ENCODE data around the gene CHSY1. TPM values are rescaled to one million over a fixed set of nuclear protein-coding genes. Genes with fewer than 3 reads are reported as not detected.
A peak's percentile ranks its signal among the peaks of the same experiment; 100 is the strongest.

The CHSY1 gene
- total RNA-seq, 1 donor, result 41.5 TPM

DNA sequence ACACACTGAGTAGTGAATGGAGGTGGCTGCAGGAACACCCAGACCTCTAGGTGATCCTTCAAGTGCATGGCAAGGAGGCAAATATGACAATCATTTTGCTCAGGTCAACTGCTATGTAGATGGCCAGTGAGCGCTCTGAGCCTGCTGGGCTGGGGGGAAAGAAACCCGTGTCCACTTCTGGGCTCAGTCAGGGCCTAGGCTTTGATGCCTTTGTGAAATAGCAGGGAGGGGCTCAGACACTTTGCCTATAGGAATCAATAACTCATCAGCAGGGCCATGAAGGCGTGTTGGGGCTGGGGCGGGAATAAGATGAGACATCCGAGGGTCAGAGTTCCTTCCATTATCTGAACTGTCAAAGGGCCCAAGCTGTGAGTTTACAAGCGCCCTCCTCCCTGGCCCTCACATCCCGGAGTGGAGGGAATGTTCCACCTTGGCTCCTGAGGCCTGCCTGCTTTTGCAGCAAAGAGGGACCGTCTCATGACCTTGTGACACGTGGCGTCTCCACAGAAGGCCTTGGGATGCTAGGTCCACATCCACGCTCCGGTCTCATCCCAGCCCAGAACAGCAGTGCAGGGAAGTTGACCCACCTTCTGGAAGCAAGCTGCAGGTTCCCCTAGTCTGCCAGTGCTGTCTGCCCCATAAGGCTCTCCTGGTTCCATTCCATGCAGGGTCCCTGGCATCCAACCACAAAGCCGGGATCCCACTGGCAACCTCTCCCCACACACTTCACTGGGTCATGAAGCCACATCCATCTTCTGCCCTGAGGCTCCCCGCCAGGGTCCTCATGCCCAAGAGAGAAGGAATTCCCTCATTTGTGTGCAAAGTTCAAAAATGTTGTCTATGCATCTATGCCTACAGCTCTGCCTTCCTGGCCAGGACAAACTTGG is 78.4 kb downstream of the CHSY1 start:
- TF ChIP-seq, protein P1, sequence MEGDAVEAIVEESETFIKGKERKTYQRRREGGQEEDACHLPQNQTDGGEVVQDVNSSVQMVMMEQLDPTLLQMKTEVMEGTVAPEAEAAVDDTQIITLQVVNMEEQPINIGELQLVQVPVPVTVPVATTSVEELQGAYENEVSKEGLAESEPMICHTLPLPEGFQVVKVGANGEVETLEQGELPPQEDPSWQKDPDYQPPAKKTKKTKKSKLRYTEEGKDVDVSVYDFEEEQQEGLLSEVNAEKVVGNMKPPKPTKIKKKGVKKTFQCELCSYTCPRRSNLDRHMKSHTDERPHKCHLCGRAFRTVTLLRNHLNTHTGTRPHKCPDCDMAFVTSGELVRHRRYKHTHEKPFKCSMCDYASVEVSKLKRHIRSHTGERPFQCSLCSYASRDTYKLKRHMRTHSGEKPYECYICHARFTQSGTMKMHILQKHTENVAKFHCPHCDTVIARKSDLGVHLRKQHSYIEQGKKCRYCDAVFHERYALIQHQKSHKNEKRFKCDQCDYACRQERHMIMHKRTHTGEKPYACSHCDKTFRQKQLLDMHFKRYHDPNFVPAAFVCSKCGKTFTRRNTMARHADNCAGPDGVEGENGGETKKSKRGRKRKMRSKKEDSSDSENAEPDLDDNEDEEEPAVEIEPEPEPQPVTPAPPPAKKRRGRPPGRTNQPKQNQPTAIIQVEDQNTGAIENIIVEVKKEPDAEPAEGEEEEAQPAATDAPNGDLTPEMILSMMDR (IDR thresholded peaks at IDR 0.05; ENCODE audit: insufficient read depth, low read depth, low read length), result no peak
- H3K4me3 ChIP-seq (ENCODE audit: low read depth, low read length), result no peak overlapping the region
- no peak for DNase-seq (ENCODE audit: low read depth)

DNA sequence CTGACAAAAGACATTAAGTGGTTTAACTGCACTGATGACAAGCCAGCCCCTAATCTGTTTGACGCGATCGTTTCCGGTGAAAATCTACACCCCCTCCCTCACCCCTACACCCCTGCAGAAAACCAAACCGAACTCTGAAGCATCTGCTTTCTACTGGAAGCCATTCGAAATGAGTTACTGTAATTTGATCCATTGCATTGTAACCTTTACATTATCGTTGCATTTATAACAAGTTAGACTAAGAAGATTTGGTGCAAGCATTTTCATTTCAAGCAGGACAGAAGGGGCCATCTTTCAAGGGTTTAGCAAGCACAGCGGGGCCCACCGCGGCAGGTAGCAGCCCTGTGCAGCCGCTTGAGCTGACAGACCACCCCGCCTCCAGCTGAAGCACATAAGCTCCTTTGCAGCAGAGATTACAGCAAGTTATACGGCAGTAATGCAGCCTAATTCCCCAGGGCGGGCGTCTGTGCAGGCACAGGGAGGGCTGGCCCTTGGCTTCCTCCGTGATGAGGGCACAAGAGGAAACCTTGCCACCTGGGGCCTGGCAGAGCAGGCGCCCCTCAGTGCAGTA is 79.3 kb downstream of the CHSY1 start:
- no peak overlapping the region for H3K4me3 ChIP-seq (ENCODE audit: low read depth, low read length)
- TF ChIP-seq, protein P1 (IDR thresholded peaks at IDR 0.05; ENCODE audit: insufficient read depth, low read depth, low read length), result no peak
- peak; percentile 82 for DNase-seq (ENCODE audit: low read depth)

DNA sequence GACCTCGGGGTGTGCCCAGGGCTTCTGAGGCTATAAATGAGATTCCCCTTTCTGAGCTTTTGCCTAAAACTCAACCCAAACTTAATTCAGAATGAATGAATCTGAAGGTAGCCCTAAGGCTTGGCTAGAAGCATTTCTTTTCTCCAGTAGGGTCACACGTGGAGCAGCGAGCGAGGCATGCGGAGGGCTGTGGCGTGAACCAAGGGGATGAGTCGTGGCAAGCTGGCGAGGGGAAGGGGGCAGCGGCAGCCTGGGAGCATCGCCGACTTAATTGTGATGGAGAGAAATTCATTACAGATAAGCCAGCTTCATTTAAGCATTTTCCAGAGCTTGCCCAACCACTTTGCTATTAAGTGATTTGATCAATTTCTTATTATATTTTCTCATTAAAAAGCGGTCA is 79.9 kb downstream of the CHSY1 start:
- DNase-seq (ENCODE audit: low read depth), result no peak
- no peak overlapping the region for H3K4me3 ChIP-seq (ENCODE audit: low read depth, low read length)
- TF ChIP-seq, protein P1 (IDR thresholded peaks at IDR 0.05; ENCODE audit: insufficient read depth, low read depth, low read length), result no peak

DNA sequence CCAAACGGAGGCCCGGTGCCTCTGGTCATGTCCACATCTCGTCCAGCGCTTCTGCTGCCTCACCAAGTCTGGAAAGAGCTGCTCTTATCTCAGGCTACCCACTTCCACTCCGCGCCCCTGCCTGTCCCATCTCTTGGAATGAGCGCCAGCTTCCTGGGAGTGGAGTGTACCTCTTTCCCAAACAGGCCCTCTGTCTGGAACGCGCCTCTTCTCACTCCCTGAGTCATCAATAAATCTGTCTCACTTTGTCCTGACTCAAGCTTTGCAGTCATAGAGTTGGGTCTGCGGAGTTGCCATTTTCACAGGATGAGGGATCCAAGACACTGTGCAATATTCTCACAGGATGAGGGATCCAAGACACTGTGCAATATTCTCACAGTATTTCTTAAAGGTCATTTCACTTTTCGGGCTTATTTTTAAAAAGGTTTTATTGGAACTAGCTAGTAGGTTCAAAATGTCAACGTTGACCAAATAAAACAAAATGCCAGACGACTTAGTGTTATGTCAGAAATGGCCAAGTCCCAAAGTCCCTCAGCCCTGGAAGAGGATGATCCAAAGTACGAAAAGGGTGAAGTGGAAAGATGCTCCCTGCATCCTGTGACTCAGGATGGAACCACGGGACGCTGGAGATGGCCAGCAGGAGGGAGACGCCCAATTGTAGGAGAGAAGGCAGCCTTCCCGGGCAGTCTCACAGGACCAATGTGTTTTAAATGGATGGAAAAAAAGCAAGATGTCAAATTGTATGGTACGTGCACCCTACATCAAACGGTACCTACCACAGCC is 81.1 kb downstream of the CHSY1 start:
- TF ChIP-seq, protein P1 (IDR thresholded peaks at IDR 0.05; ENCODE audit: insufficient read depth, low read depth, low read length), result no peak
- no peak overlapping the region for H3K4me3 ChIP-seq (ENCODE audit: low read depth, low read length)
- peak; percentile 92 for DNase-seq (ENCODE audit: low read depth)

DNA sequence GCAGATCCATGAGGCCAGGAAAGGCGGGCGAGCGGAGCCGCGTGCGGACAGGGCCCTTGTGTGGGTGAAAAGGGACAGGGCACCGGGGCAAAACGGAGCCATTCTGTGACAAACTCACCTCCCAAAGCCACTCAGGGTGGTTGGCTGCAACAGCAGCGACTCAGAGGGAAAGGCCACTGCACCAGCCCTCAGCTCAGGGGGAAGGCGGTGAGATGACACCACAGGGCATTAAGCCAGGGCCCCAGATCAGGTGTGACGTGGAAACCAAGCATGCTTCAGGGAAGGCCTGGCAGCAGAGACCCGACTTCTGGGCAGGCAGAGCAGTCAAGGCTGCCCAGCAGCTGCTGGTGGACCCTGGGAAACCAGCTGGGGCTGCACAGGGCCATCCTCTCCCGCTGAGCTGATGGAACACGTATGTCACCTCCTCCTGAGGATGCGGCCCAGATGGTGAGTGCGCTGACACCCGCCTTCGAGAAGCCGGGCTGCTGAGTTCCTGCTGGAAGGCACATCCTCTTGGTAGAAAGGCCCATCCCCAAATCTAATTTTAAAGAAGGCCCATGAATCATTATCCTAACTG is 82.3 kb downstream of the CHSY1 start:
- no peak overlapping the region for H3K4me3 ChIP-seq (ENCODE audit: low read depth, low read length)
- TF ChIP-seq, protein P1 (IDR thresholded peaks at IDR 0.05; ENCODE audit: insufficient read depth, low read depth, low read length), result no peak
- DNase-seq (ENCODE audit: low read depth), result no peak

DNA sequence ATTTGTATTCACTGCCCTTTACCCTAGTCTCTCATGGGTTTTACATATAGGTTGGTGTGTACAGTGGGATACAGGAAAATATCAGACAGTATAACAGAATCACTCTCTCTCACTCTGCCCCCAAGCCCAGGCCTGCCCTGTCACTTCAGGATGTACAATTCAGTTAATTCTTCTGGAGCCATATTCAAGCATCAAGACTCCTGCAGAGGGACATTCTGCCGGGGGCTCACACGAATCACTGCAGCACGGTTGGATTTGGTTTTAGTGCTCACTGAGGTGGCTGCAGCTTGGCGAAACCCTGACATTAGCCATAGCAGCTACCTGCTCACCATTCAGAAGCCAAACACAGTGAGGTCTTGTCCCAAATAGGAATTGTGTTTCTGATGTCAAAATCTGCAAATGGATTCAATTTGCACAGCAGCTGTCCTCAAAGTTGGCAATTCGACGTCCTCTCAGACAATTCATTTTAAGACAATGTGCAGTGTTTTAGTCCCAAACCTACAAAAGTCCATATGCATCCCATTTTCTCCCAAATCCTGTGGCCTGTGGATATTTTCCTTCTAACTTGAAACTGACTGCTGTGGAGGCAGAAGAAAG is 82.9 kb downstream of the CHSY1 start:
- no peak for DNase-seq (ENCODE audit: low read depth)
- TF ChIP-seq, protein P1 (IDR thresholded peaks at IDR 0.05; ENCODE audit: insufficient read depth, low read depth, low read length), result no peak
- no peak overlapping the region for H3K4me3 ChIP-seq (ENCODE audit: low read depth, low read length)
